Effector memory CD8-positive, alpha-beta T cell (primary cell): Measurements from ENCODE around the gene TSC22D2.

Experiments
- ATAC-seq: fragments of 150-1000 bp; cut with Tn5 transposase; replicated peaks from 2 replicates; pipeline ENCODE4 v1.10.0; 2021; ENCODE audit warnings: mild to moderate bottlenecking, moderate library complexity
- DNase-seq, 3 experiments: peaks; one replicate each; pipeline ENCODE4 v3.0.0; 2021
- H3K27ac Mint-ChIP-seq, 2 donors: one replicate each; pipeline ENCODE4 v1.8.0; 2022; ENCODE audit warnings: mild to moderate bottlenecking in 2 of 2, mixed read lengths in 2 of 2, moderate library complexity in 2 of 2
- H3K27me3 Mint-ChIP-seq, 2 donors: one replicate each; pipeline ENCODE4 v1.8.0; 2022; ENCODE audit warnings: mixed read lengths in 2 of 2
- H3K36me3 Mint-ChIP-seq: one replicate; pipeline ENCODE4 v1.8.0; 2022; ENCODE audit warnings: mild to moderate bottlenecking, moderate library complexity, mixed read lengths; ENCODE audit not compliant: insufficient read depth
- H3K4me1 Mint-ChIP-seq, 2 donors: one replicate each; pipeline ENCODE4 v1.8.0; 2022; ENCODE audit warnings: low read depth in 2 of 2, mixed read lengths in 2 of 2
- H3K4me3 Mint-ChIP-seq, 2 donors: one replicate each; pipeline ENCODE4 v1.8.0; 2022; ENCODE audit warnings: mild to moderate bottlenecking in 2 of 2, mixed read lengths in 2 of 2, moderate library complexity in 2 of 2
- H3K9me3 Mint-ChIP-seq, 2 donors: one replicate each; pipeline ENCODE4 v1.8.0; 2022; ENCODE audit warnings: mixed read lengths in 2 of 2

The TSC22D2 gene

GRCh38 chr3:150453353-150453752, 45.3 kb downstream of the TSC22D2 start:
- ATAC-seq (no peak), DNase-seq (no peak)
- H3K4me3 Mint-ChIP-seq, result no peak overlapping the region
- H3K27ac Mint-ChIP-seq, result no peak overlapping the region
- H3K36me3 Mint-ChIP-seq, result peaks cover 31% of the 10 kb centered on the region
- no peaks in the 10 kb centered on the region for H3K9me3 Mint-ChIP-seq
- H3K4me1 Mint-ChIP-seq, result peaks cover 15 to 33% of the 10 kb centered on the region in 2 donors
- no peaks in the 10 kb centered on the region for H3K27me3 Mint-ChIP-seq

- no peak for ATAC-seq
- no peak overlapping the region for H3K4me3 Mint-ChIP-seq
- peaks cover 14 to 32% of the 10 kb centered on the region in 2 donors for H3K4me1 Mint-ChIP-seq
- H3K36me3 Mint-ChIP-seq, result peaks cover 38% of the 10 kb centered on the region
- no peak for DNase-seq
- no peaks in the 10 kb centered on the region for H3K27me3 Mint-ChIP-seq
- peak overlapping the region in 1 of 2 donors; percentile 12 for H3K27ac Mint-ChIP-seq
- no peaks in the 10 kb centered on the region for H3K9me3 Mint-ChIP-seq
These were observed 46.0 kb downstream of the TSC22D2 start for GRCh38 chr3:150454085-150454484.

GRCh38 chr3:150454622-150455021, 46.5 kb downstream of the TSC22D2 start:
- peak overlapping the region in 1 of 2 donors; percentile 12 for H3K27ac Mint-ChIP-seq
- peaks cover 11 to 26% of the 10 kb centered on the region in 2 donors for H3K4me1 Mint-ChIP-seq
- no peak for ATAC-seq
- no peak for DNase-seq
- no peaks in the 10 kb centered on the region for H3K27me3 Mint-ChIP-seq
- H3K9me3 Mint-ChIP-seq, result no peaks in the 10 kb centered on the region
- H3K36me3 Mint-ChIP-seq, result peaks cover 44% of the 10 kb centered on the region
- no peak overlapping the region for H3K4me3 Mint-ChIP-seq

- Mint-ChIP-seq H3K27me3 (no peaks in the 10 kb centered on the region), H3K4me3 (no peak overlapping the region), H3K4me1 (peaks cover 11 to 25% of the 10 kb centered on the region in 2 donors), H3K36me3 (peaks cover 44% of the 10 kb centered on the region), H3K27ac (no peak overlapping the region), H3K9me3 (no peaks in the 10 kb centered on the region)
- DNase-seq (no peak), ATAC-seq (no peak)
These were observed 47.2 kb downstream of the TSC22D2 start for GRCh38 chr3:150455341-150455740.

GRCh38 chr3:150458001-150458400, 49.9 kb downstream of the TSC22D2 start:
- peaks cover 46% of the 10 kb centered on the region for H3K36me3 Mint-ChIP-seq
- no peak overlapping the region for H3K4me3 Mint-ChIP-seq
- ATAC-seq, result no peak
- DNase-seq, result no peak
- H3K4me1 Mint-ChIP-seq, result peaks cover 6 to 8% of the 10 kb centered on the region in 2 donors
- H3K9me3 Mint-ChIP-seq, result no peaks in the 10 kb centered on the region
- H3K27me3 Mint-ChIP-seq, result no peaks in the 10 kb centered on the region
- H3K27ac Mint-ChIP-seq, result no peak overlapping the region

GRCh38 chr3:150460484-150460883, 52.4 kb downstream of the TSC22D2 start:
- no peak for ATAC-seq
- Mint-ChIP-seq H3K36me3 (peaks cover 46% of the 10 kb centered on the region), H3K4me1 (no peaks in the 10 kb centered on the region), H3K27me3 (no peaks in the 10 kb centered on the region), H3K4me3 (no peak overlapping the region), H3K9me3 (no peaks in the 10 kb centered on the region), H3K27ac (peak overlapping the region in 1 of 2 donors; percentile 70)
- no peak for DNase-seq

GRCh38 chr3:150461399-150461798, 53.3 kb downstream of the TSC22D2 start:
- Mint-ChIP-seq H3K4me1 (no peaks in the 10 kb centered on the region), H3K36me3 (peaks cover 42% of the 10 kb centered on the region), H3K4me3 (no peak overlapping the region), H3K9me3 (no peaks in the 10 kb centered on the region), H3K27me3 (no peaks in the 10 kb centered on the region), H3K27ac (no peak overlapping the region)
- ATAC-seq (no peak), DNase-seq (no peak)

GRCh38 chr3:150462108-150462507, 54.0 kb downstream of the TSC22D2 start:
- ATAC-seq, result no peak
- Mint-ChIP-seq H3K27ac (no peak overlapping the region), H3K27me3 (no peaks in the 10 kb centered on the region), H3K4me3 (no peak overlapping the region), H3K4me1 (no peaks in the 10 kb centered on the region), H3K9me3 (no peaks in the 10 kb centered on the region), H3K36me3 (peaks cover 36% of the 10 kb centered on the region)
- no peak for DNase-seq

GRCh38 chr3:150464684-150465083, 56.6 kb downstream of the TSC22D2 start:
- DNase-seq (no peak), ATAC-seq (no peak)
- H3K27me3 Mint-ChIP-seq, result no peaks in the 10 kb centered on the region
- peaks cover 12% of the 10 kb centered on the region for H3K36me3 Mint-ChIP-seq
- no peaks in the 10 kb centered on the region for H3K9me3 Mint-ChIP-seq
- H3K4me3 Mint-ChIP-seq, result no peak overlapping the region
- no peak overlapping the region for H3K27ac Mint-ChIP-seq
- peaks cover 0 to under 1% of the 10 kb centered on the region in 2 donors for H3K4me1 Mint-ChIP-seq

GRCh38 chr3:150467381-150467780, 59.3 kb downstream of the TSC22D2 start:
- no peaks in the 10 kb centered on the region for H3K9me3 Mint-ChIP-seq
- no peak overlapping the region for H3K27ac Mint-ChIP-seq
- H3K4me1 Mint-ChIP-seq, result peaks cover 0 to 2% of the 10 kb centered on the region in 2 donors
- H3K4me3 Mint-ChIP-seq, result no peak overlapping the region
- no peak for ATAC-seq
- no peaks in the 10 kb centered on the region for H3K36me3 Mint-ChIP-seq
- DNase-seq, result no peak
- H3K27me3 Mint-ChIP-seq, result no peaks in the 10 kb centered on the region

GRCh38 chr3:150469031-150469930, 61.2 kb downstream of the TSC22D2 start:
- no peak for DNase-seq
- Mint-ChIP-seq H3K36me3 (no peaks in the 10 kb centered on the region), H3K4me1 (peaks cover 0 to 2% of the 10 kb centered on the region in 2 donors), H3K27me3 (no peaks in the 10 kb centered on the region), H3K9me3 (no peaks in the 10 kb centered on the region), H3K27ac (no peak overlapping the region), H3K4me3 (no peak overlapping the region)
- no peak for ATAC-seq

GRCh38 chr3:150469931-150470740, 62.0 kb downstream of the TSC22D2 start:
- no peaks in the 10 kb centered on the region for H3K9me3 Mint-ChIP-seq
- H3K4me3 Mint-ChIP-seq, result no peak overlapping the region

GRCh38 chr3:150472421-150472820, 64.3 kb downstream of the TSC22D2 start:
- Mint-ChIP-seq H3K9me3 (no peaks in the 10 kb centered on the region), H3K27ac (no peak overlapping the region), H3K4me3 (no peak overlapping the region), H3K27me3 (no peaks in the 10 kb centered on the region), H3K36me3 (no peaks in the 10 kb centered on the region), H3K4me1 (peaks cover 0 to 2% of the 10 kb centered on the region in 2 donors)
- ATAC-seq (no peak), DNase-seq (no peak)

More at GRCh38 chr3:150469931-150470740, 62.0 kb downstream of the TSC22D2 start:
- peaks cover 0 to 2% of the 10 kb centered on the region in 2 donors for H3K4me1 Mint-ChIP-seq
- no peaks in the 10 kb centered on the region for H3K27me3 Mint-ChIP-seq
- H3K27ac Mint-ChIP-seq, result no peak overlapping the region
- no peak for ATAC-seq
- no peaks in the 10 kb centered on the region for H3K36me3 Mint-ChIP-seq
- no peak for DNase-seq
